ENCODE results near the gene MANBA. TPM values are rescaled to one million over a fixed set of nuclear protein-coding genes. Genes with fewer than 3 reads are reported as not detected.
A peak's percentile ranks its signal among the peaks of the same experiment; 100 is the strongest.

Gene MANBA
- total RNA-seq, 1 experiment from 2014 or later: 14.5 TPM

DNA sequence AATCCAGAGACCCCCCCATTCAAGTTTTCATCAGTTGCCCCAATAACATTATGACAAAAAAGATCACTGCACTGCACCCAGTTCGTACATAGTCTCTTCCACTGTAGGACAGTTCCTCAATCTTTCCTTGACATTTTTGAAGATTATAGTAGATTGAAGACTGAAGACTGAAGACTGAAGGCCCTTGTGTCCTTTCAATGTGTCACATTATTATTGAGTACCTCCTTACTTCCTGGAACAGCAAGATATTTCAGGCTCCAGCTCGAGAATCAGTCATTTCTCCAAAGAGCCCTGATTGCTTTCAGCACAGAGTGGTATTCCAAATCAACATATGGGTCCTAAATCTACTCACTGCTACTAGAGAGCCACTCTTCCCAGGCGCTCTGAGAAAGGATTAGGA is 75.0 kb downstream of the MANBA start:
- no peak for ATAC-seq
- DNase-seq (ENCODE audit: low read depth, low spot score): no peak
- H3K4me3 ChIP-seq (ENCODE audit: low read depth in 2 of 2, low read length in 2 of 2): no peak overlapping the region
- no peak for TF ChIP-seq TCF7L2 (IDR thresholded peaks at IDR 0.05; ENCODE audit: low read depth, low read length)
- H3K4me1 ChIP-seq (ENCODE audit: control insufficient read depth, insufficient read depth, low read length): no peaks in the 10 kb centered on the region
- no TSS peak for BruUV-seq (replicated peaks)
- no peaks in the 10 kb centered on the region for H3K27me3 ChIP-seq (ENCODE audit: control insufficient read depth, insufficient read depth, low read length)
- in situ Hi-C loops (cut with HindIII; ENCODE audit: low pct_unique_long_range_greater_than_20kb, low sequenced_read_pairs): no loop called here
- H3K9me3 ChIP-seq (ENCODE audit: control insufficient read depth, insufficient read depth, low read depth, low read length): no peaks in the 10 kb centered on the region
- H3K27ac ChIP-seq (ENCODE audit: low read length): no peak overlapping the region
- intact Hi-C loops (cut with micrococcal nuclease; ENCODE audit: unreplicated experiment): no loop called here
- CTCF ChIA-PET: no interaction called here
- H3K36me3 ChIP-seq (ENCODE audit: control insufficient read depth, insufficient read depth, low read length): no peaks in the 10 kb centered on the region
- POLR2A ChIA-PET: no interaction called here

DNA sequence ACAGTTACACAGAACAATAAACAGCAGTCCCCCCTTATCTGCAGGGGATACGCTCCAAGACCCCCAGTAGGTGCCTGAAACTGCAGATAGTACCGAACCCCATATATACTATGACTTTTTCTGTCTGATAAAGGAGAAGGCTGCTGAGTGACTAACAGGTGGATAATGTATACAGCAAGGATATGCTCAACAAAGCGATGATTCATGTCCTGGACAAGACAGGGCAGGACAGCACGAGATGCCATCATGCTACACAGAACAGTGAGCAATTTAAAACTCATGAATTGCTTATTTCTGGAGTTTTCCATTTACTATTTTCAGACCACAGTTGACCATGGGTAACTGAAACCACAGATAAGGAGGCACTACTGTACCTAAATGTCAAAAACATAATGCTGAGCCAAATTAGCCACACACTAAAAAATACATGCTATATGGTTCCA is 76.1 kb downstream of the MANBA start:
- Histone ChIP-seq H3K9me3 (ENCODE audit: control insufficient read depth, insufficient read depth, low read depth, low read length) (no peaks in the 10 kb centered on the region), H3K27me3 (ENCODE audit: control insufficient read depth, insufficient read depth, low read length) (no peaks in the 10 kb centered on the region), H3K36me3 (ENCODE audit: control insufficient read depth, insufficient read depth, low read length) (no peaks in the 10 kb centered on the region), H3K4me3 (ENCODE audit: low read depth in 2 of 2, low read length in 2 of 2) (no peak overlapping the region), H3K27ac (ENCODE audit: low read length) (no peak overlapping the region), H3K4me1 (ENCODE audit: control insufficient read depth, insufficient read depth, low read length) (no peaks in the 10 kb centered on the region)
- intact Hi-C loops (cut with micrococcal nuclease; ENCODE audit: unreplicated experiment) (no loop called here), in situ Hi-C loops (cut with HindIII; ENCODE audit: low pct_unique_long_range_greater_than_20kb, low sequenced_read_pairs) (no loop called here)
- DNase-seq (ENCODE audit: low read depth, low spot score): no peak
- CTCF ChIA-PET: no interaction called here
- TF ChIP-seq TCF7L2 (IDR thresholded peaks at IDR 0.05; ENCODE audit: low read depth, low read length) (no peak), POLR2AphosphoS5 (IDR thresholded peaks at IDR 0.05; ENCODE audit: low read depth, low read length) (no peak)
- TF ChIP-seq, protein P1, sequence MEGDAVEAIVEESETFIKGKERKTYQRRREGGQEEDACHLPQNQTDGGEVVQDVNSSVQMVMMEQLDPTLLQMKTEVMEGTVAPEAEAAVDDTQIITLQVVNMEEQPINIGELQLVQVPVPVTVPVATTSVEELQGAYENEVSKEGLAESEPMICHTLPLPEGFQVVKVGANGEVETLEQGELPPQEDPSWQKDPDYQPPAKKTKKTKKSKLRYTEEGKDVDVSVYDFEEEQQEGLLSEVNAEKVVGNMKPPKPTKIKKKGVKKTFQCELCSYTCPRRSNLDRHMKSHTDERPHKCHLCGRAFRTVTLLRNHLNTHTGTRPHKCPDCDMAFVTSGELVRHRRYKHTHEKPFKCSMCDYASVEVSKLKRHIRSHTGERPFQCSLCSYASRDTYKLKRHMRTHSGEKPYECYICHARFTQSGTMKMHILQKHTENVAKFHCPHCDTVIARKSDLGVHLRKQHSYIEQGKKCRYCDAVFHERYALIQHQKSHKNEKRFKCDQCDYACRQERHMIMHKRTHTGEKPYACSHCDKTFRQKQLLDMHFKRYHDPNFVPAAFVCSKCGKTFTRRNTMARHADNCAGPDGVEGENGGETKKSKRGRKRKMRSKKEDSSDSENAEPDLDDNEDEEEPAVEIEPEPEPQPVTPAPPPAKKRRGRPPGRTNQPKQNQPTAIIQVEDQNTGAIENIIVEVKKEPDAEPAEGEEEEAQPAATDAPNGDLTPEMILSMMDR (IDR thresholded peaks at IDR 0.05): no peak
- no TSS peak for BruUV-seq (replicated peaks)
- 0 out of 2 replicates have a peak, but pooled peaks have one; percentile 51 for ATAC-seq
- POLR2A ChIA-PET: no interaction called here

DNA sequence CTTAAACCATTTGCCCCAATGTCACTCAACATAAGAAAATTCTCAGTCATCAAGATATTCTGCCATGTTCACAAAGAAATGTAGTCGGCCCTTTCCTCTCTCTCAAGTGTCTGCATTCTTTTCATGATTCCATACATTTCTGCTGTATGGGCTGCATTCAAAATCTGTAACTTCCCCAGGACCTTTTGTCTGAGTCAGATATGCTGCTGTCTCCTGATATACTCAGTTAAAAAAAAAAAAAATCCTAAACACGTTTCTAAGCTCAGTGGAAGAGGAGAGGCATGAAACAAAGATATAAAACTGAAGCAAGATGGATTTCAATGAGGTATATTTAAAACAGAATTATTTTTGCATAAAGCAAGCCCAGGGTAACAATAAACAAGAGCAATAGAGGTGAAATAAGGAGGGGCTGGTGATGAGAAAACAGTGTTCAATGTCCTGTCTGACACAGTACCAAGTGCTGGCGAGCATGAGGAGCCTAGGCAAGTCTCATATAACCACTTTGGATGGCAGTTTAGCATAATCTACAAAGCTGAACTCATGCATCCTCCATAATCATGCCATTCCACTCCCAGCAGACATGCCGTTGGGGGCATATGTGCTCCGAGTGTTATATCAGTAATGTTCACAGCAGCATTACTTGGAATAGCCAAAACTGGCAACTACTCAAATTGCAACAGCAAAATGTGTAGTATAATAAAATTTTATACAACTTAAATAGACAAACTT is 76.7 kb downstream of the MANBA start:
- in situ Hi-C loops (cut with HindIII; ENCODE audit: low pct_unique_long_range_greater_than_20kb, low sequenced_read_pairs): no loop called here
- no peak for DNase-seq (ENCODE audit: low read depth, low spot score)
- H3K9me3 ChIP-seq (ENCODE audit: control insufficient read depth, insufficient read depth, low read depth, low read length): no peaks in the 10 kb centered on the region
- intact Hi-C loops (cut with micrococcal nuclease; ENCODE audit: unreplicated experiment): no loop called here
- POLR2A ChIA-PET: no interaction called here
- no TSS peak for BruUV-seq (replicated peaks)
- H3K4me1 ChIP-seq (ENCODE audit: control insufficient read depth, insufficient read depth, low read length): no peaks in the 10 kb centered on the region
- H3K27me3 ChIP-seq (ENCODE audit: control insufficient read depth, insufficient read depth, low read length): no peaks in the 10 kb centered on the region
- CTCF ChIA-PET: no interaction called here
- TF ChIP-seq, protein P2, sequence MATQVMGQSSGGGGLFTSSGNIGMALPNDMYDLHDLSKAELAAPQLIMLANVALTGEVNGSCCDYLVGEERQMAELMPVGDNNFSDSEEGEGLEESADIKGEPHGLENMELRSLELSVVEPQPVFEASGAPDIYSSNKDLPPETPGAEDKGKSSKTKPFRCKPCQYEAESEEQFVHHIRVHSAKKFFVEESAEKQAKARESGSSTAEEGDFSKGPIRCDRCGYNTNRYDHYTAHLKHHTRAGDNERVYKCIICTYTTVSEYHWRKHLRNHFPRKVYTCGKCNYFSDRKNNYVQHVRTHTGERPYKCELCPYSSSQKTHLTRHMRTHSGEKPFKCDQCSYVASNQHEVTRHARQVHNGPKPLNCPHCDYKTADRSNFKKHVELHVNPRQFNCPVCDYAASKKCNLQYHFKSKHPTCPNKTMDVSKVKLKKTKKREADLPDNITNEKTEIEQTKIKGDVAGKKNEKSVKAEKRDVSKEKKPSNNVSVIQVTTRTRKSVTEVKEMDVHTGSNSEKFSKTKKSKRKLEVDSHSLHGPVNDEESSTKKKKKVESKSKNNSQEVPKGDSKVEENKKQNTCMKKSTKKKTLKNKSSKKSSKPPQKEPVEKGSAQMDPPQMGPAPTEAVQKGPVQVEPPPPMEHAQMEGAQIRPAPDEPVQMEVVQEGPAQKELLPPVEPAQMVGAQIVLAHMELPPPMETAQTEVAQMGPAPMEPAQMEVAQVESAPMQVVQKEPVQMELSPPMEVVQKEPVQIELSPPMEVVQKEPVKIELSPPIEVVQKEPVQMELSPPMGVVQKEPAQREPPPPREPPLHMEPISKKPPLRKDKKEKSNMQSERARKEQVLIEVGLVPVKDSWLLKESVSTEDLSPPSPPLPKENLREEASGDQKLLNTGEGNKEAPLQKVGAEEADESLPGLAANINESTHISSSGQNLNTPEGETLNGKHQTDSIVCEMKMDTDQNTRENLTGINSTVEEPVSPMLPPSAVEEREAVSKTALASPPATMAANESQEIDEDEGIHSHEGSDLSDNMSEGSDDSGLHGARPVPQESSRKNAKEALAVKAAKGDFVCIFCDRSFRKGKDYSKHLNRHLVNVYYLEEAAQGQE (IDR thresholded peaks at IDR 0.05; ENCODE audit: insufficient read depth in 1 of 2, low read depth in 2 of 2, low read length in 1 of 2): no peak
- TF ChIP-seq TCF7L2 (IDR thresholded peaks at IDR 0.05; ENCODE audit: low read depth, low read length) (no peak), POLR2AphosphoS5 (IDR thresholded peaks at IDR 0.05; ENCODE audit: low read depth, low read length) (no peak), SIN3A (IDR thresholded peaks at IDR 0.05; ENCODE audit: borderline replicate concordance, insufficient read depth, low read depth, low read length) (no peak)
- TF ChIP-seq, protein P1 (IDR thresholded peaks at IDR 0.05): no peak
- ATAC-seq: no peak; the same call in 1 of the 2 replicates
- no peak overlapping the region for H3K27ac ChIP-seq (ENCODE audit: low read length)
- no peaks in the 10 kb centered on the region for H3K36me3 ChIP-seq (ENCODE audit: control insufficient read depth, insufficient read depth, low read length)
- H3K4me3 ChIP-seq (ENCODE audit: low read depth in 2 of 2, low read length in 2 of 2): no peak overlapping the region
